GM19035 (cell line): Measurements from ENCODE around the gene MDM1.

Source experiments
- ATAC-seq: cut with Tn5 transposase; IDR thresholded peaks from one replicate; pipeline ENCODE4 v1.9.1; 2021; ENCODE audit not compliant: unreplicated experiment

Gene MDM1

GRCh38 chr12:68331869-68332727 lies at the start of gene MDM1:
MDM1 (minus strand) TSS chr12:68332362; CDS start chr12:68332245, 117 bp downstream.
- ATAC-seq: peak; percentile 99

DNA sequence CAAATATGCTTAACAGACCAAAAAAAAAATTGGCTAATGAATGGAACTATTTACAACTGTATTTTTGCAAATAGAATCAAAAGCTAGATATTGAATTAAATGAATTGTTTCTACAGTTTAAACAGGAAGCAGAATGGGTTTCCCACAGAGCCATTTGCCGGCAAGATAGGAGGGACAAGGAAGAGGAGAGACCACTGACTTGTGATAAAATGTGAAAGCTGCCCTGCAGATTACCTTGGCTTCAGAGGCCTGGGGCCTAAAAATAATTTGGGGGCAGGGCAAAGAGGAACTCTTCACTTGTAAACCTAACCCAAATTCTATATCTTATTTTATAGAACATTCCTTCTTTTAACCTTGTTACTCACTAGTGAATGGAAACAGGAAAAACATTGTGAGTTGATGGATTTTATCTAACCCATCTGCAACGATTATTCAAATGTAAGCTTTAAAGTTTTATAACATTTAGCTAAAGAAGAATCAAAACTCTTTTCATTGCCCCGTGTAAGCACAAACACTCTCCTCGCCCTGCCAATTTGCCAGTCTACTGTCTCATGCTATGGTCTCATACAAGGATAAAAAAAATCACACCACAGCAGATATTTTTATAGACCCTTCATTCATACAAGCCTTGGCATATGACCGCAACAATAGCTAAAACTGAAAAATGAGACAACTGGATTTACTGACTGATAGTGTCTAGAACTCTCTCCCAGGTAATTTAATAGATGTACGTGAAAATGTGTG lies 49.5 kb upstream of the MDM1 start:
- ATAC-seq: no peak

- ATAC-seq: no peak
These were observed 46.9 kb upstream of the MDM1 start for GRCh38 chr12:68378872-68379606.

DNA sequence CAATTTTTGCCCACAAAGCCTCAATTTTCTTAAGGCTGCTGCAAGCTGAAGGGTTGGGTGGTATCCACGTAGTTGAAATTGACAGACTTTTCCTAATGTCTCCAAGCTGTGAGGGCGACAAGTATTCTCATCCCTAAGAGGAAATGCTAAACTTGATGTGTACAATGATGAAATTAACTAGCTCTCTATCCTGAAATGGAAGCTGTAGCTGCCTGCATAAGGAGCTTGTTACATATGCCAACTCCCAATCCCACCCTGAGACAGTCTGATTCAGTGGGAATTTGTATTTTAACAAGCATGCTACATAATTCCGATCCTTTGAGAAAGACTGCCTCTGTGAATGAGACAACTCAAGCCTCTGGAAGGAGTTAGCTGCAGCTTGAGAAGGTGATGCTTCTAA lies 45.7 kb upstream of the MDM1 start:
- ATAC-seq: no peak

DNA sequence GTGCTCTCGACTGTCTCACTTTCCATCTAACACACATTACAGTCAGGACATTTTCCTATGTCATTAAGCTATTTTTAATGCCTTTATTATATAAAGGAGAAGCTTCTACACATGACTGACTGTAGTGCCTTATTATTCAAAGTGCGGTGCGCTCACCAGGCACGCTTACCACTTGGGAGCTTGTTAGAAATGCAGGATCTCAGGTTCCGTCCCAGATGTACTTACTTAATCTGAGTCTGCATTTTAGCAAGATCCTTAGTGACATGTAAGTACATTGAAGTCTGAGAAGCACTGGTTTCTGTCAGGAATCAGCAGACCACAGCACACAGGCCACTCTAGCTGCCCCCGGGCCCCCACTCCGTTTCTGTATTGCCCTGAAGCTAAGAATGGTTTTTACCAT lies 44.7 kb upstream of the MDM1 start:
- no peak for ATAC-seq

- ATAC-seq: no peak
These were observed 43.9 kb upstream of the MDM1 start for GRCh38 chr12:68375756-68376695.

DNA sequence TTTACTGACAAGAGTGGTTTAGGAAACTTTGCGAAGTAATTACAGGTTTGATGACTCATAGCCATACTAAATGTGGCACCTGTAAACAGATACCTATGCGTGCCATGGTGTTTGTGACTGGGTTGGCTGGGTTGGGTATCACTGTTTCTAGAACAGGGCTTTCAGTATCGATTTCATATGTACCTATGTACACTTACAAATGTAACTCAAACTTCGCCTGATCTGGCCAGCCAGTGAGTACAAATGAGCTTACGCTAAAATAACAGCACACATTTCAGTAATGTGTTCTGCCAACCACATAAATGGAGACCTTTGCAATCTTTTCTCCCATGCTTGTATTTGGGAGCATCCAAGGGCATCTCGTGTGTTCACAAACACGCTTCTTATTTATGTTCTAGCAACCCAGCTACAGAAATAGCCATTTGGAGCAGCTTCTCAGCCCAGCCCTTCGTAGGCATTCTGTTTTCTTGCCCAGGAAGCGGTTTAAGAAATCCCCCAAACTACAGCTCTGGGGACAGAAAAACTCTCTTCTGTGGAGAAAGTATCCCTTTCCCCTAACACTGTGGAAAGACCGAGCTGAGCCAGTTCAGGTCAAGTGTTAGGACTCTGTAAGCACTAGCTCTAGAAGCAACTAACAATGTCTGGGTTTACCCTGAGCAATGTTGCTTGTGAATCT lies 42.3 kb upstream of the MDM1 start:
- ATAC-seq: peak; percentile 96

DNA sequence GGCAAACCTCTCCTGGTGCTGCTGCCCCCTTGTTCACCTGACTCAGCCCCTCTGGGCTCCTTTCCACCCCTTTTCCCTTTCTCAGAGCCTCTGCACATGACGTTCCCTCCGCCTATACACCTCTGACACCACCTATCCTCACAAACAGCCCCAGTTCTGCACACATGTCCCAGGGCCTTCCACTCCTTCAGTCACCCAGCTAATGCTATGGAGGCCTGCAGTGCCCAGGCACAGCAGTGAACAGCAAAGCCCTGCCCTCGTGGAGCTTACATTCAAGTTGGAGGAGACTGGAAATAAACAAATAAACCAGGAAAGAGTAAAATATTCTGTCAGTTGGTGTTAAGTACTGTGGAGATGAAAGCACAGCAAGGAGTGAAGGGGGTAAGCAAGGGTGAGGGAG lies 38.5 kb upstream of the MDM1 start:
- ATAC-seq: no peak

- ATAC-seq: no peak
These were observed 37.9 kb upstream of the MDM1 start for GRCh38 chr12:68370006-68370590.

DNA sequence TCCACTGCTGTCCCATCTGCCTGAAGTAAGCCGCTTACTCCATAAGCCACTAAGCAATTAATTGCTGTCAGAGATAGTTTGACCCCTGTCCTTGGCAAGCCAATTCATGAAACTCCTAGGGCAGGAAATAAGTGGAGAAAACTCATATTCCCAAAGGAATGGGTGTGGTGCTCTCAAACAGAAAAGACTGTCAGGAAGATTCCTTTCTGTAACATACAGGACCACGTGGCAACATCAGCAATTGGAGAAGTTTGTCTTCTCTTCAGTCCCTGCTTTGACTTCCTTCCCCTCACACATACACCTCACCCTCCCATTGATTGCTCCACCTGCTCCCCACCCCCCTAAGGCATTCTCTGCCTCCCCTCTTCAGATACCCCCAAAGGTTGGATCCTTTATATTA lies 36.2 kb upstream of the MDM1 start:
- no peak for ATAC-seq

GRCh38 chr12:68367903-68368302 lies 35.7 kb upstream of the MDM1 start:
- no peak for ATAC-seq

DNA sequence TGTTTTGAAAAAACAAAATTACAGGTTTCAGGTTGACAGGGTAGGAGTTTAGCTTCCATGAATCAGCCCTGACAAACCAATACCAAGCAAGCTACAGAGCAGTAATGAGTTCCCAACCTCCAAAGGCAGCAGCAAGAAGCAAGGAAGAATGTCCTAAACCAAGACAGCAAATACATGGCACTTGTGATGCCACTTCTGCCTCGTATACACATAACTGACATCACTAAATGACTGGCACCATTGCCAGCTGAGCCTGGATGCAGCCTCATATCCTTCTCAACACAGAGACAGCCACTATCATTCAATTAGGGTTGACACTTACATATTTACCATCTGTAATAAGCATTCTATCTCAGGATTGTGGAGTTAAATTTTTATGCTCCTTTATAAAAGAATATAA lies 35.0 kb upstream of the MDM1 start:
- no peak for ATAC-seq

- peak; percentile 82 for ATAC-seq
These were observed 32.9 kb upstream of the MDM1 start for GRCh38 chr12:68364893-68365725.

DNA sequence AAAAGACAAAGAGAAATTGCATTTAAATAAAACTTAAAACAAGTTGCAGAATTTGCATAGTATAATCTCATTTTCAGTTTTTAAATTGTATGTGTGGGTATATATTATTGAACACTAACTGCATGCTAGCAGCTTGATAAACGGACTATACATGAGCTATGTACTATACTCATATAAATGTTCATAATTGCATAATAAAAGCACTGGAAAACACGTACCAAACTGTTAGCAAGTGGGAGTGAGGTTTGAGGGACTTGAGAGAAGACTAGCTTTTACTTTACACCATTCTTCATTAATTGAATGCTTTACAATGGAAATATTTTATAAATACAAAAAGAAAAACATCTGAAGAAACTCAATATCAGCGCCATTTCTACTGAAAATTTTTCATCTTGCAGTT lies 32.2 kb upstream of the MDM1 start:
- ATAC-seq: no peak

GRCh38 chr12:68361953-68362352 lies 29.8 kb upstream of the MDM1 start:
- no peak for ATAC-seq

- ATAC-seq: peak; percentile 24
These were observed 27.5 kb upstream of the MDM1 start for GRCh38 chr12:68359674-68360073.

DNA sequence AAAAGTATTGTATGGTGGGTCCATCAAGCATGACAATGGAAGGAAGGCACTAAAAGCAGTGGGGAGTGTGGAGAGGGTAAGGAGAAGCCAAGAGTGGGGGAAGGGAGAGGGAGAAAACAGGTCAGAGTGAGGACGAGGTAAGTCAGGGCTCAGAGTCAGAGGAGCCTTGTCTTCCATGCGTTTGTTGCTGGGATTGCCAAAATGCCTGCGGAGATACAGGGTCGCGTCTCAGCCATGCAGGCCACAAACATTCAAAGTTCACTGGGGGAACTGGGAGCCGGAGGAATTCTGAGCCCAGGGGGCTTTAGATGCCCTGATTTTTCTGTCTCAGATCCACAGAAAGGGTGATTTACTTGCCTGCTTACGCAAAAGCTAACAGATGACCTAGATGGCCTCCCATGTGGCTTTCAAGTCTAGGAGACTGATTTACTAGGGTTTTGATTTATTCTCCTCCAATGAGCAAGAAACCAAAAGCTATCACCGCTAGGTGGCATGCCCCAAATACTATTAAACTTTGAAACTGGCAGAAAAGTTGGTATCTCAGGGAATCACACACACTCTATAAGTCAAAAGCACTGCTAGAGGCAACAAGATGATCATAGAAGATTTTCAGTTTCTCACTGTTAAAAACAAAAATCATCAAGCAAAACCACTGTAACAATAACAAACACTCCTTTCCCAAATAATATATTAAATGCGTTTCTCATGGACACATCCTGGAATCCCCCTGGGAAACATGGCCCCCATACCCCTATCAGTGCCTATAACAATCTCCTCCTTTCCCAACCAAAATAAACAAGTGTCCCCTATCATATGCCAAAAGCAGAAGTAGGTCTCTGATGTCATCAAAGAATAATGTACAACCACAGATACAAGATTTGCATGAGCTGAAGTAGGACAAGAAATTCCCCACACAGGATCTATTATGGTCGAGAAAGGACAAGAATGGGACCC lies 26.6 kb upstream of the MDM1 start:
- peak; percentile 83 for ATAC-seq

DNA sequence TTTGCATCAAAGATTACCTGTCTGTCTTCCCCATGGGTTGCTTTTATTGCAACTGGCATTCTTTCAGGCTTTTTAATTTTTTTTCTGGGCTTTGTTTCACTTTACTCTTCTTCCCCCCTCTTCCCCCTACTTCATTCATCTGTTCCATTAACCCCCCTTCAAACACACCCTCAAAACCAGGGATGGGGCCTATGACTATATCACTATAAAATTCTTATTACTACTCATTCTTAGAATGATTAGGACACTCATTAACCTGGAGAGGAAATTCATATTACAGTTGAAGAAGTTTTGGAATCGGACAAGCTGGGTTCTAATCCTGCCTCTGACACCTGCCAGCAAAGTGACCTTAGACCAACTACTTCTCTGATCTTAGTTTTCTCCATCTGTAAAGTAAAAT lies 24.8 kb upstream of the MDM1 start:
- no peak for ATAC-seq
